ENCODE data around the gene COL1A2.

The COL1A2 gene

GRCh38 chr7:94445696-94446194 lies 51.0 kb downstream of the COL1A2 start:
- in situ Hi-C loops (cut with HindIII; ENCODE audit: low pct_ligation_motif_present, low pct_unique_long_range_greater_than_20kb, low sequenced_read_pairs) = loop anchor here (25.0 kb wide), 1 partner anchor 1042 kb away; the partner anchor contains the start of gene ASB4
- DNase-seq = no peak

DNA sequence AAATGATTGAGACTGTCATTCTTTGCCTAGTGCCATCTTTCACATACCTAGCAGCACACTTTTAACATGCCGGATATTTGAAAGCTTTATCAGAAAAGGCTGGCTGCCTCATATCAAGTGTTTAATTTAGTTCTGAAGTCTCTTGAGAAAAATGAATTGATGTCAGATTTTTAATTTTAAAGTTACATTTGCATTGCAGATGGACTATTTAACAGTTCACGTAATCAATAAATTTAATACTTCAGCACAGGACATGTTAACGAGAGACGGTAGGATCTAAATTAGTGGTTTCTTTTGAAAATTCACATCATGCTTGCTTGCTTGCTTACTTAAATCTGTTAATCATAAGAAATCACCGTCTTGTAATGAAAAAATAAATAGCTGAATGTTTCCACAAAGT lies 51.6 kb downstream of the COL1A2 start:
- in situ Hi-C loops (cut with HindIII; ENCODE audit: low pct_ligation_motif_present, low pct_unique_long_range_greater_than_20kb, low sequenced_read_pairs) = loop anchor here (25.0 kb wide), 1 partner anchor 1041 kb away; the partner anchor contains the start of gene ASB4
- DNase-seq = no peak

DNA sequence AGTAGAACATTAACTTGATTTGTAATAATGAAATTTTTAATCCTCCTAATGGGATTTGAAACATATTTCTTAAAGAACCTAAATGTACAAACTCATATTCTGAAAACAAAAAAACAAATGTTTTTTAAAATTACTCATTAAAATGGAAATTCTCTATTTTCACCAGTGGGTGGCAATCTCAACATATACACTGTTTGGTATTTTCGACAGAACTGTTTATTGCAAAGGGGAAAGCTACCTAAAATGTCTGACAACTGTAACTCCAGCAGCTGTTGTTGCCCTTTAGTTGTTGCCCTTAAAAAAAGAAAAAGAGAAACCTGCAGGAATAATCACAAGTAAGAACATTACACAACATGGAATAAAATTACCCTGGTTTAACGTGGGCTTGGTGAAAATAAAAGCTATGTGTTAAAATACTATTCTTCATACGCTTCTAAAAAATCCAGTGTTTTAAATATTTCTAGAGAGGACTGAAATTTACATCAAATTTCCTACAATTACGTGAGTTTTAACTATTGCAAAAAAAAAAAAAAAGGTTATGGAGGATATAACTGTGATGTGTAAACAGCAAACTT lies 54.5 kb downstream of the COL1A2 start:
- in situ Hi-C loops (cut with HindIII; ENCODE audit: low pct_ligation_motif_present, low pct_unique_long_range_greater_than_20kb, low sequenced_read_pairs) = loop anchor here (25.0 kb wide), 1 partner anchor 1038 kb away; the partner anchor contains the start of gene ASB4
- DNase-seq = peak; percentile 74

DNA sequence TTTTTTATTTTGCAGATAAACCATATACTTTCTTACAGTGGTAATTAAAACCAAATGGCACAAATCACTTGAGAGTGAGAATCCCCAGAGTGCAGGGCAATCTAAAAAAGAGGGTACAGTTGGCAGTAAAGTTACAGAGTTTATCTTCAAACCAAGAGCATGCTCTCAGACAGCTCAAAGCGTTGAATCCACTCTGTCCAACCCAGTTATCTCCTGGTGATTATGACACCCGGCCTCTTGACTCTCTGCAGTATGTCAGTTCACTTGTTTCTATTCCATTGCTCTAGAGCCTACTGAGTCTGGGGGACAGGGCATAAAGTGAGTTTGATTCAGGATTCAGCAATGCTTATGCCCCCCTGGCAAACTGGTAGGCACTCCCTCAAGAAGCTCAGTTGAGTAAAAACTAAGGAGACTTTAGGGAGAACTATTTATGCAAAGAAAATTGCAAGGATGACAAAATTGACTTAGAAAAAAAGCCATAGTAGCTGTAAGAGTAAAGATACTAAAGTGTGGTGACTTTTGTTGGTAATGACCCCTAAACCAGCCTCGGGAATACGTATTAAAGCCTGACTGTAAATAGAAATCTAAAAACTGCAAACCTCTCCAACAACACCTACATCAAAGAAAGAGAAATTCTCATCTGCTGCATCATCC lies 55.5 kb downstream of the COL1A2 start:
- DNase-seq = no peak
- in situ Hi-C loops (cut with HindIII; ENCODE audit: low pct_ligation_motif_present, low pct_unique_long_range_greater_than_20kb, low sequenced_read_pairs) = no loop called here

DNA sequence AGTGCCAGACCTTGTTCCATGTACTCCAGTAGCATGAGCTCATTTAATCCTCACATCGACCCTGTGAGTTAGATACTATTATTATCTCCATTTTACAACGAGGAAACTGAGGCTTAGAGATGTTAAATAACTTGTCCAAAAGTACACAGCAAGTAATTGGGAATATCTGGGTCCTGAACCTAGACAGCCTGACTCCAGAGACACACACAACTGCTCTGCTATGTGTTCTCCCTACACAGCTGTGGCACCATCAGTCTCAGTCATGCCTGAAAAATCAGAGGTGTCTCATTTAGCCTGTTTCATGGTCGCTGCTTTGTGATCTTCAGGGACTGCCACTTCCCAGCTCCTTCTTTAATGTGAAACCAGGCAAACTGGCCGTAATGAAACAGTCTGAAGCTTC lies 56.5 kb downstream of the COL1A2 start:
- in situ Hi-C loops (cut with HindIII; ENCODE audit: low pct_ligation_motif_present, low pct_unique_long_range_greater_than_20kb, low sequenced_read_pairs) = no loop called here
- no peak for DNase-seq

DNA sequence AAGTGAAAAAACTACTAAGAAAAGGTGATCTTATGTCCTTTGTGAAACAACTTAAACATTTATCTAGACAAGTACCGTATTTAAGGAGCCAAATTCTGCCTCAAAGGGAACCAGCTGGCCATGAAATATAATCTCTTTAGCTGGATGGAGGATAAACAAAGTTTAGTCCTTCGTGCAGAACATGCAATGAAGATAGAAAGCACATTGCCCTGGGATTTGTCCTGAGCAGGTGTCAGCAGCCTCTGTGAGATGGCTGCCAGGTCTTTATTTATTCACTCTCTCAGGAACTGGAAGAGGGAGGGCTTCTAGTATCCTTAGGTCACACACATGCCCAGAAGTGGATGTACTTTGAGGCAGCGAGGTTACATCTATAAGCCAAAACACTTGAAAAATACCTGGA lies 57.5 kb downstream of the COL1A2 start:
- in situ Hi-C loops (cut with HindIII; ENCODE audit: low pct_ligation_motif_present, low pct_unique_long_range_greater_than_20kb, low sequenced_read_pairs) = no loop called here
- DNase-seq = no peak

DNA sequence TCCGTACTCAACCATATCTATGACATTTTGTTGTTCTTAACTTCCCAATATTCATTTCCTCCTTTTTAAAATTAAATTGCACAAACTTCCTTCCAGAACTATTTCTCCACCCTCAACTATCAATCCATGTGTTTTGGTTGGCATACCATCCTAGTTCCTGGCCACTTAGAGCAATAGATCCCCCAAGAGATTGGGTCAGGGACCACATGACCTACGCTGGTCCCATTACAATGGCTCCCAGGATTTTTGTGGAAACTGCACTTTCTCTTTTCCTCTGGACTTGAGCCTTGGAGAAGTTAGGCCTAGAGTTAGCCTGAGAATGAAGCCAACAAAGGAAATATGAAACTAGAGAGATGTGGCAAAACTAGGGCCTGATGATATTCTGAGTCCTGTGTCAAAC lies 59.2 kb downstream of the COL1A2 start:
- in situ Hi-C loops (cut with HindIII; ENCODE audit: low pct_ligation_motif_present, low pct_unique_long_range_greater_than_20kb, low sequenced_read_pairs) = no loop called here
- no peak for DNase-seq

DNA sequence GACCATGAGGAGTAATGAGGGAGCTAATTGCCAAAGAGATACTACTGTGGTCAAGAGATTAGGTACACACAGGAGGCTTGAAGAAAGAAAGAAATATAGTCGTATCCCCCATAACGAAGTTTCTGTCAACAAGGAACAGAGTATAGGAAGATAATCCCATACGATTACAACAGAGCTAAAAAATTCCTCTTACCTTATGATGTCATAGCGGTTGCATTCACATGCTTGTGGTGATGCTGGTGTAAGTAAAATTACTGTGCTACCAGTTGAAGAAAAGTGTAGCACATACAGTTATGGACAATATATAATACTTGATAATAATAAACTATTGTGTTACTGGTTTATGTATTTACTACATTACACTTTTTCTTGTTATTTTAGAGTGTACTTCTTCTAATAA lies 63.3 kb downstream of the COL1A2 start:
- in situ Hi-C loops (cut with HindIII; ENCODE audit: low pct_ligation_motif_present, low pct_unique_long_range_greater_than_20kb, low sequenced_read_pairs) = no loop called here
- DNase-seq = no peak

DNA sequence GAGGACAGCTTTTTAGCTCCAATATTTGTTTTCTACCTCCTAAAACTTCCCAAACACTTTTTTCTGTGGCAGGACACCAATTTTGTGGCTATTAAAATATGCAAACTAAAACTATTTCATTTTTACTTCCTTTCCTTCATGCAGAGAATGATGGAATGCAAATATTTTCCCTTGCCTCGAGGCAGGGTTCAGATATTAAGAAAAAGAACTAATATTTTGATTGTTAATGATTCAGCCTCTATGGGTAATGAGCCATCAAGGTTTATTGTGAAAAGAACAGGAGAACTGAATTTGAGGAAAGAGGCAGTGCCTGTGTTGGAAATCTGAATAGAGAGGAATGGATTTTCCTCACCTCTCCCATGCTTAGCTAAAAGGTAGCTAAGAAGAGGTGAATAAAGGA lies 71.8 kb downstream of the COL1A2 start:
- in situ Hi-C loops (cut with HindIII; ENCODE audit: low pct_ligation_motif_present, low pct_unique_long_range_greater_than_20kb, low sequenced_read_pairs) = no loop called here
- DNase-seq = no peak

GRCh38 chr7:94471604-94472003 lies 76.9 kb downstream of the COL1A2 start:
- DNase-seq = no peak
- in situ Hi-C loops (cut with HindIII; ENCODE audit: low pct_ligation_motif_present, low pct_unique_long_range_greater_than_20kb, low sequenced_read_pairs) = no loop called here

DNA sequence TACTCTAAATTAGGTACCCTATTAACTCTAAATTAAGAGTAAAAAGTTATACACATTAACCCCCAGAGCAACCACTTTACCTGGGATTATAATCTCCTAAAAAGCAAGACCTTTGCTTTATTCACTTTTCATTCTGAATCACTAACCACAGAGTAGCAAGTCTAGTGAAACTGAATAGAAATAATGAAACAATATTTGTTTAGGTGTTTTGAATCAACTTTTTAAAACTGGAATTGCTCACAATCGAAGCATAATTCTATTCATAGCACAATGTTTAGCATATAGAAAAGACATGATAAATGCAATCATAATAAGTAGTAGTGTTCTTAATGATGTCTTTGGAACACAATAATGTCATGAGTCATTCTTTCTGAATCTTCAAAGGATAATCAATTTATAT lies 77.9 kb downstream of the COL1A2 start:
- DNase-seq = no peak
- in situ Hi-C loops (cut with HindIII; ENCODE audit: low pct_ligation_motif_present, low pct_unique_long_range_greater_than_20kb, low sequenced_read_pairs) = no loop called here

- in situ Hi-C loops (cut with HindIII; ENCODE audit: low pct_ligation_motif_present, low pct_unique_long_range_greater_than_20kb, low sequenced_read_pairs) = no loop called here
- DNase-seq = no peak
Observed at GRCh38 chr7:94476251-94476840, 81.7 kb downstream of the COL1A2 start.

GRCh38 chr7:94477878-94478277 lies 83.2 kb downstream of the COL1A2 start:
- in situ Hi-C loops (cut with HindIII; ENCODE audit: low pct_ligation_motif_present, low pct_unique_long_range_greater_than_20kb, low sequenced_read_pairs) = no loop called here
- no peak for DNase-seq

GRCh38 chr7:94478648-94479214 lies 84.0 kb downstream of the COL1A2 start:
- no peak for DNase-seq
- in situ Hi-C loops (cut with HindIII; ENCODE audit: low pct_ligation_motif_present, low pct_unique_long_range_greater_than_20kb, low sequenced_read_pairs) = no loop called here
